SK-N-SH (cell line): ENCODE data around the gene SHMT2.

ENCODE experiments used
- CHD2 ChIP-seq: fragments of 150-350 bp; IDR thresholded peaks from 2 replicates; pipeline ENCODE4 v1.6.1; 2018; ENCODE audit warnings: low read length; ENCODE audit not compliant: partially characterized antibody
- RXRA ChIP-seq: IDR thresholded peaks from 2 replicates; pipeline ENCODE4 v1.4.0; 2012; ENCODE audit warnings: low read depth, mild to moderate bottlenecking, borderline replicate concordance
- SMC3 ChIP-seq: IDR thresholded peaks from 2 replicates; pipeline ENCODE4 v1.6.1; 2012; ENCODE audit warnings: low read depth, low read length, improper control_type of control experiment
- TAF1 ChIP-seq: IDR thresholded peaks from 2 replicates; pipeline ENCODE4 v1.6.1; 2012; ENCODE audit warnings: low read depth, mild to moderate bottlenecking, low read length, moderate library complexity, borderline replicate concordance
- TF ChIP-seq, protein P1 (sequence below): IDR thresholded peaks from 2 replicates; pipeline ENCODE4 v1.6.1; 2012; ENCODE audit warnings: mild to moderate bottlenecking, low read depth, low read length, moderate library complexity
- TF ChIP-seq, protein P2 (sequence below): IDR thresholded peaks from 2 replicates; pipeline ENCODE4; 2012
- TF ChIP-seq, protein P3 (sequence below): fragments of 200-600 bp; sonication (generic); IDR thresholded peaks from 2 replicates; pipeline ENCODE4 v1.6.1; 2017; ENCODE audit warnings: antibody characterized with exemption, mild to moderate bottlenecking, moderate library complexity

DNA sequence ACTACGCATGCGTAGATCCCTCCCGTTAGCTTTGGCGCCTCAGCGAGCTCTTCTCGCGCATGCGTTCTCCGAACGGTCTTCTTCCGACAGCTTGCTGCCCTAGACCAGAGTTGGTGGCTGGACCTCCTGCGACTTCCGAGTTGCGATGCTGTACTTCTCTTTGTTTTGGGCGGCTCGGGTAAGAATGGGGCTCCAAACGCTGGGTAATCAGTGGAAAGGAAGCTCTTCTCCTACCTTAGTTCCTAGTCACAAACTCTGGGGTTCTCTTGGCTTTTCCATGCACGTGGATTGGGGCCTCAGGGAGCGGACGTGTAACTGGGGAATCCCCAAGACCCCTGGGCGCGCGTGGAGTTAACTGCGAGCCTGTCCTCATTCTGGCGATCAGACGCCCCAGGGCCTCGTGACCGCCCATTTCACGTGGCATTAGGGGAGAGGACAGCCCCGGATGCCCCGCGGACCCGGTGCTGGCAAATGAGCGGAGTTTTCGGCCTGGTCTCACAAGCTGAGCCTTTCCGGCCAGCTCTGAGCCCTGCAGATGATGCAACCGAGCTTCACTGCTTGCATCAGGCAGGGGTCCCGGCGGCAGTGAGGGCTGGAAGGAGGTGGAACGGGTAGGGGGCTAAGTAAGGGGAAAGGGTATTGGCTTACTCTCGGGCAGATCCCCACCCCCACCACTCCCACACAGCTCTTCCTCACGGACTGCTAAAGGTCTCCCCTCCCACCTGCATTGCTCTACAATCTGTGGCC is at the start of gene SHMT2:
- TF ChIP-seq TAF1 (peak; percentile 42; the same call in 1 of the 2 replicates), SMC3 (no peak), RXRA (no peak), CHD2 (no peak)
- TF ChIP-seq, protein P1, sequence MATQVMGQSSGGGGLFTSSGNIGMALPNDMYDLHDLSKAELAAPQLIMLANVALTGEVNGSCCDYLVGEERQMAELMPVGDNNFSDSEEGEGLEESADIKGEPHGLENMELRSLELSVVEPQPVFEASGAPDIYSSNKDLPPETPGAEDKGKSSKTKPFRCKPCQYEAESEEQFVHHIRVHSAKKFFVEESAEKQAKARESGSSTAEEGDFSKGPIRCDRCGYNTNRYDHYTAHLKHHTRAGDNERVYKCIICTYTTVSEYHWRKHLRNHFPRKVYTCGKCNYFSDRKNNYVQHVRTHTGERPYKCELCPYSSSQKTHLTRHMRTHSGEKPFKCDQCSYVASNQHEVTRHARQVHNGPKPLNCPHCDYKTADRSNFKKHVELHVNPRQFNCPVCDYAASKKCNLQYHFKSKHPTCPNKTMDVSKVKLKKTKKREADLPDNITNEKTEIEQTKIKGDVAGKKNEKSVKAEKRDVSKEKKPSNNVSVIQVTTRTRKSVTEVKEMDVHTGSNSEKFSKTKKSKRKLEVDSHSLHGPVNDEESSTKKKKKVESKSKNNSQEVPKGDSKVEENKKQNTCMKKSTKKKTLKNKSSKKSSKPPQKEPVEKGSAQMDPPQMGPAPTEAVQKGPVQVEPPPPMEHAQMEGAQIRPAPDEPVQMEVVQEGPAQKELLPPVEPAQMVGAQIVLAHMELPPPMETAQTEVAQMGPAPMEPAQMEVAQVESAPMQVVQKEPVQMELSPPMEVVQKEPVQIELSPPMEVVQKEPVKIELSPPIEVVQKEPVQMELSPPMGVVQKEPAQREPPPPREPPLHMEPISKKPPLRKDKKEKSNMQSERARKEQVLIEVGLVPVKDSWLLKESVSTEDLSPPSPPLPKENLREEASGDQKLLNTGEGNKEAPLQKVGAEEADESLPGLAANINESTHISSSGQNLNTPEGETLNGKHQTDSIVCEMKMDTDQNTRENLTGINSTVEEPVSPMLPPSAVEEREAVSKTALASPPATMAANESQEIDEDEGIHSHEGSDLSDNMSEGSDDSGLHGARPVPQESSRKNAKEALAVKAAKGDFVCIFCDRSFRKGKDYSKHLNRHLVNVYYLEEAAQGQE = no peak
- TF ChIP-seq, protein P2, sequence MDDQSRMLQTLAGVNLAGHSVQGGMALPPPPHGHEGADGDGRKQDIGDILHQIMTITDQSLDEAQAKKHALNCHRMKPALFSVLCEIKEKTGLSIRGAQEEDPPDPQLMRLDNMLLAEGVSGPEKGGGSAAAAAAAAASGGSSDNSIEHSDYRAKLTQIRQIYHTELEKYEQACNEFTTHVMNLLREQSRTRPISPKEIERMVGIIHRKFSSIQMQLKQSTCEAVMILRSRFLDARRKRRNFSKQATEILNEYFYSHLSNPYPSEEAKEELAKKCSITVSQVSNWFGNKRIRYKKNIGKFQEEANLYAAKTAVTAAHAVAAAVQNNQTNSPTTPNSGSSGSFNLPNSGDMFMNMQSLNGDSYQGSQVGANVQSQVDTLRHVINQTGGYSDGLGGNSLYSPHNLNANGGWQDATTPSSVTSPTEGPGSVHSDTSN = no peak
- TF ChIP-seq, protein P3, sequence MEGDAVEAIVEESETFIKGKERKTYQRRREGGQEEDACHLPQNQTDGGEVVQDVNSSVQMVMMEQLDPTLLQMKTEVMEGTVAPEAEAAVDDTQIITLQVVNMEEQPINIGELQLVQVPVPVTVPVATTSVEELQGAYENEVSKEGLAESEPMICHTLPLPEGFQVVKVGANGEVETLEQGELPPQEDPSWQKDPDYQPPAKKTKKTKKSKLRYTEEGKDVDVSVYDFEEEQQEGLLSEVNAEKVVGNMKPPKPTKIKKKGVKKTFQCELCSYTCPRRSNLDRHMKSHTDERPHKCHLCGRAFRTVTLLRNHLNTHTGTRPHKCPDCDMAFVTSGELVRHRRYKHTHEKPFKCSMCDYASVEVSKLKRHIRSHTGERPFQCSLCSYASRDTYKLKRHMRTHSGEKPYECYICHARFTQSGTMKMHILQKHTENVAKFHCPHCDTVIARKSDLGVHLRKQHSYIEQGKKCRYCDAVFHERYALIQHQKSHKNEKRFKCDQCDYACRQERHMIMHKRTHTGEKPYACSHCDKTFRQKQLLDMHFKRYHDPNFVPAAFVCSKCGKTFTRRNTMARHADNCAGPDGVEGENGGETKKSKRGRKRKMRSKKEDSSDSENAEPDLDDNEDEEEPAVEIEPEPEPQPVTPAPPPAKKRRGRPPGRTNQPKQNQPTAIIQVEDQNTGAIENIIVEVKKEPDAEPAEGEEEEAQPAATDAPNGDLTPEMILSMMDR = no peak
